Astrocyte (in vitro differentiated cells and primary cell): Measurements from ENCODE around the gene CLHC1.
"Not testable (repeated sequence)": the region's sequence is repeated elsewhere in the genome, so short reads cannot be mapped to it uniquely, and the experiment has no call there.

Experiments
- EZH2 ChIP-seq: IDR thresholded peaks from 2 replicates; pipeline ENCODE4 v1.6.1; 2012; ENCODE audit warnings: mild to moderate bottlenecking, low read length, inconsistent platforms; ENCODE audit not compliant: insufficient read depth
- TF ChIP-seq, protein P1 (sequence below): IDR thresholded peaks from 2 replicates; pipeline ENCODE4 v1.5.1; 2011; ENCODE audit warnings: low read depth, mild to moderate bottlenecking, inconsistent platforms, low read length, moderate library complexity; ENCODE audit not compliant: insufficient read depth

DNA sequence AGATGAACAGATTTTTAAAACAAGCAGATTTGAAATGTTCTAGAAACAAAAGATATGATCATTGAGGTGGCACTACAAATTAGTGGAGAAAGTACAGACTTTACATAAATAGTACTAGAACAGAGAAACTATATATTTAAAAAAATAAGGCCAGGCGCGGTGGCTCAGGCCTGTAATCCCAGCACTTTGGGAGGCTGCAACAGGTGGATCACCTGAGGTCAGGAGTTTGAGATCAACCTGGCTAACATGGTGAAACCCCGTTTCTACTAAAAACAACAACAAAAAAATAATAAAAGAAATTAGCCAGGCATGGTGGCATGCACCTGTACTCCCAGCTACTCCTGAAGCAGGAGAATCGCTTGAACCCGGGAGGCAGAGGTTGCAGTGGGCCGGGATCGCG, 45.3 kb downstream of the CLHC1 start:
- TF ChIP-seq, protein P1, sequence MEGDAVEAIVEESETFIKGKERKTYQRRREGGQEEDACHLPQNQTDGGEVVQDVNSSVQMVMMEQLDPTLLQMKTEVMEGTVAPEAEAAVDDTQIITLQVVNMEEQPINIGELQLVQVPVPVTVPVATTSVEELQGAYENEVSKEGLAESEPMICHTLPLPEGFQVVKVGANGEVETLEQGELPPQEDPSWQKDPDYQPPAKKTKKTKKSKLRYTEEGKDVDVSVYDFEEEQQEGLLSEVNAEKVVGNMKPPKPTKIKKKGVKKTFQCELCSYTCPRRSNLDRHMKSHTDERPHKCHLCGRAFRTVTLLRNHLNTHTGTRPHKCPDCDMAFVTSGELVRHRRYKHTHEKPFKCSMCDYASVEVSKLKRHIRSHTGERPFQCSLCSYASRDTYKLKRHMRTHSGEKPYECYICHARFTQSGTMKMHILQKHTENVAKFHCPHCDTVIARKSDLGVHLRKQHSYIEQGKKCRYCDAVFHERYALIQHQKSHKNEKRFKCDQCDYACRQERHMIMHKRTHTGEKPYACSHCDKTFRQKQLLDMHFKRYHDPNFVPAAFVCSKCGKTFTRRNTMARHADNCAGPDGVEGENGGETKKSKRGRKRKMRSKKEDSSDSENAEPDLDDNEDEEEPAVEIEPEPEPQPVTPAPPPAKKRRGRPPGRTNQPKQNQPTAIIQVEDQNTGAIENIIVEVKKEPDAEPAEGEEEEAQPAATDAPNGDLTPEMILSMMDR, result not testable (repeated sequence)
- TF ChIP-seq EZH2, result not testable (repeated sequence)
